ENCODE data around the gene ALPP. TPM values are rescaled to one million over a fixed set of nuclear protein-coding genes. Genes with fewer than 3 reads are reported as not detected.

ALPP gene
- total RNA-seq, 1 donor from 2014 or later, result not detected

DNA sequence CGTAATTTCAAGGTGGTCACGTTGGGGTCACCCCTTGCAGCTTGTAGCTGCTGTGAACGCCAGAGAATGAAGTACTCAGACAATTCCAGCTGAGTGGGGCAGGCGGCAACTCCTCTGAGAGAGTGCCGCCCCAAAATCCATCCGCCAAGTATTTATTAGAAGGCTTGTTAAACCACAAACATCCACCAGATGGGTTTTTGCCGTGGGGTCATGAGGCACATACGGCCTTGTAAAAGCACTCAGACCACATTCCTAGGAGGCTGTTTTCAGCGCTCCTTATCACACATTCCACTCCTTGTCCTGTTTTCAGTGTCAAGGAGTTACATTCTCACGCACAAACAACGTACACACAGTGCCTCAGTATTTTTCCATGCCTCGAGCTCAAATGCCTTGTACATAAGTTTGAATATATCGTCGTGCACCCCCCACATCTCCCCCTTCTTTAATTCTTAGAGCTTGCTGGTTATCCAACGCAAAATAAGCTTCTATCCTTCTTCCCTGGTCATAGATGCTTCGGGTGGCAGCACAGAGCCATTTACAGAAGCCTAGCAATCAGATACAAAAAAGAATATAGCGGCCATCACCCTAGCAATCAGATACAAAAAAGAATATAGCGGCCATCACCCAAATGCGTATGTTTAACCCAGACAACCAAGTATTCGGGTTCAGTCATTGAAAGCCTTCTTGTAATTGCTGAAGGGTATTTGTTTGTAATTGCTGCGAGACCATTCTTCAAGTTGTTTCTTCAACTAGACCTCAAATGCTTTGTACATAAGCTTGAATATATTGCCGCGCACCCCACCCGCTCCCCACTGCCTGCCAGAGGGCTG, 7.3 kb downstream of the ALPP start:
- Histone ChIP-seq H3K36me3 (no peaks in the 10 kb centered on the region), H3K4me3 (peak overlapping the region; percentile 33 to 38), H3K9me3 (no peaks in the 10 kb centered on the region), H3K27ac (peak overlapping the region; percentile 44), H3K4me1 (peaks cover 14% of the 10 kb centered on the region), H3K27me3 (no peaks in the 10 kb centered on the region)
- DNase-seq (ENCODE audit: extremely low spot score in 2 of 2), result no peak
- peak in 1 of 2 donors; percentile 30 for TF ChIP-seq POLR2AphosphoS5 (IDR thresholded peaks at IDR 0.05; ENCODE audit: insufficient read depth in 1 of 2, low read depth in 1 of 2)
- TF ChIP-seq, protein P1, sequence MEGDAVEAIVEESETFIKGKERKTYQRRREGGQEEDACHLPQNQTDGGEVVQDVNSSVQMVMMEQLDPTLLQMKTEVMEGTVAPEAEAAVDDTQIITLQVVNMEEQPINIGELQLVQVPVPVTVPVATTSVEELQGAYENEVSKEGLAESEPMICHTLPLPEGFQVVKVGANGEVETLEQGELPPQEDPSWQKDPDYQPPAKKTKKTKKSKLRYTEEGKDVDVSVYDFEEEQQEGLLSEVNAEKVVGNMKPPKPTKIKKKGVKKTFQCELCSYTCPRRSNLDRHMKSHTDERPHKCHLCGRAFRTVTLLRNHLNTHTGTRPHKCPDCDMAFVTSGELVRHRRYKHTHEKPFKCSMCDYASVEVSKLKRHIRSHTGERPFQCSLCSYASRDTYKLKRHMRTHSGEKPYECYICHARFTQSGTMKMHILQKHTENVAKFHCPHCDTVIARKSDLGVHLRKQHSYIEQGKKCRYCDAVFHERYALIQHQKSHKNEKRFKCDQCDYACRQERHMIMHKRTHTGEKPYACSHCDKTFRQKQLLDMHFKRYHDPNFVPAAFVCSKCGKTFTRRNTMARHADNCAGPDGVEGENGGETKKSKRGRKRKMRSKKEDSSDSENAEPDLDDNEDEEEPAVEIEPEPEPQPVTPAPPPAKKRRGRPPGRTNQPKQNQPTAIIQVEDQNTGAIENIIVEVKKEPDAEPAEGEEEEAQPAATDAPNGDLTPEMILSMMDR (IDR thresholded peaks at IDR 0.05), result no peak
- intact Hi-C loops (cut with DNase I), result no loop called here

GRCh38 chr2:232386490-232386739, 7.9 kb downstream of the ALPP start:
- Histone ChIP-seq H3K27ac (peak overlapping the region; percentile 44), H3K27me3 (no peaks in the 10 kb centered on the region), H3K36me3 (no peaks in the 10 kb centered on the region), H3K4me3 (peak overlapping the region; percentile 33 to 38), H3K9me3 (no peaks in the 10 kb centered on the region), H3K4me1 (peaks cover 14% of the 10 kb centered on the region)
- intact Hi-C loops (cut with DNase I), result no loop called here
- DNase-seq (ENCODE audit: extremely low spot score in 2 of 2), result no peak
- no peak for TF ChIP-seq POLR2AphosphoS5 (IDR thresholded peaks at IDR 0.05; ENCODE audit: insufficient read depth in 1 of 2, low read depth in 1 of 2)
- TF ChIP-seq, protein P1 (IDR thresholded peaks at IDR 0.05), result no peak
- TF ChIP-seq POLR2A (IDR thresholded peaks at IDR 0.05), result no peak

- TF ChIP-seq POLR2A (IDR thresholded peaks at IDR 0.05), result no peak
- TF ChIP-seq, protein P1 (IDR thresholded peaks at IDR 0.05), result no peak
- no peak for TF ChIP-seq POLR2AphosphoS5 (IDR thresholded peaks at IDR 0.05; ENCODE audit: insufficient read depth in 1 of 2, low read depth in 1 of 2)
- intact Hi-C loops (cut with DNase I), result no loop called here
- H3K27me3 ChIP-seq, result no peaks in the 10 kb centered on the region
- no peak for DNase-seq (ENCODE audit: extremely low spot score in 2 of 2)
- peak overlapping the region; percentile 44 for H3K27ac ChIP-seq
- H3K4me1 ChIP-seq, result peaks cover 14% of the 10 kb centered on the region
- H3K9me3 ChIP-seq, result no peaks in the 10 kb centered on the region
- H3K36me3 ChIP-seq, result no peaks in the 10 kb centered on the region
- peak overlapping the region; percentile 33 to 38 for H3K4me3 ChIP-seq
Observed at GRCh38 chr2:232386740-232387450, 8.3 kb downstream of the ALPP start.

GRCh38 chr2:232387451-232388171, 9.1 kb downstream of the ALPP start:
- TF ChIP-seq POLR2AphosphoS5 (IDR thresholded peaks at IDR 0.05; ENCODE audit: insufficient read depth in 1 of 2, low read depth in 1 of 2) (no peak), POLR2A (IDR thresholded peaks at IDR 0.05) (no peak)
- TF ChIP-seq, protein P1 (IDR thresholded peaks at IDR 0.05), result no peak
- intact Hi-C loops (cut with DNase I), result no loop called here

More at GRCh38 chr2:232387451-232388171, 9.1 kb downstream of the ALPP start:
- no peaks in the 10 kb centered on the region for H3K36me3 ChIP-seq
- H3K27me3 ChIP-seq, result no peaks in the 10 kb centered on the region
- H3K27ac ChIP-seq, result no peak overlapping the region
- peaks cover 14% of the 10 kb centered on the region for H3K4me1 ChIP-seq
- H3K9me3 ChIP-seq, result no peaks in the 10 kb centered on the region
- no peak overlapping the region for H3K4me3 ChIP-seq
- no peak for DNase-seq (ENCODE audit: extremely low spot score in 2 of 2)

All from vagina (tissue), 2 donors.